Activated CD4-positive, alpha-beta T cell treated with anti-CD3 and anti-CD28 coated beads, Interleukin-2, amount 10 ng/mL, durations not matched to agents 7 days and 5 days (primary cell): ENCODE measurements around the gene CUL9. TPM values are rescaled to one million over a fixed set of nuclear protein-coding genes. Genes with fewer than 3 reads are reported as not detected.

Experiments
- CTCF ChIA-PET: fragments of 350-600 bp; sonication (Branson Sonifier 250); formaldehyde crosslinking; loops from one replicate; lab custom pipeline; 2021; ENCODE audit warnings: antibody characterized with exemption; lab: Charles Lee
- POLR2A ChIA-PET: fragments of 350-600 bp; sonication (Branson Sonifier 250); formaldehyde crosslinking; loops from one replicate; lab custom pipeline; 2021; ENCODE audit warnings: antibody characterized with exemption; lab: Charles Lee
- DNase-seq: peaks from one replicate; pipeline ENCODE4 v3.0.0-alpha.2; 2020
- H3K27ac Mint-ChIP-seq: one replicate; pipeline ENCODE4 v1.8.0; 2021; ENCODE audit warnings: mild to moderate bottlenecking, moderate library complexity, mixed read lengths
- H3K27me3 Mint-ChIP-seq: one replicate; pipeline ENCODE4 v1.8.0; 2021; ENCODE audit warnings: mixed read lengths
- H3K36me3 Mint-ChIP-seq: one replicate; pipeline ENCODE4 v1.8.0; 2021; ENCODE audit warnings: low read depth, mixed read lengths
- H3K4me1 Mint-ChIP-seq: one replicate; pipeline ENCODE4 v1.8.0; 2021; ENCODE audit warnings: mixed read lengths
- H3K4me3 Mint-ChIP-seq: one replicate; pipeline ENCODE4 v1.8.0; 2021; ENCODE audit warnings: mild to moderate bottlenecking, moderate library complexity, mixed read lengths
- H3K9me3 Mint-ChIP-seq: one replicate; pipeline ENCODE4 v1.8.0; 2021; ENCODE audit warnings: mixed read lengths
- total RNA-seq, 2 experiments: library from RNA; stranded (reverse); gene quantifications; one replicate each; pipeline ENCODE4 v1.2.3, GENCODE V29; 2021

Gene CUL9
- total RNA-seq, 2 experiments from 2014 or later = 57.8 to 60.7 TPM

GRCh38 chr6:43175676-43176422, 6.1 kb upstream of the CUL9 start:
- no peak for DNase-seq
- Mint-ChIP-seq H3K27ac (peak overlapping the region; percentile 2), H3K27me3 (no peaks in the 10 kb centered on the region), H3K9me3 (no peaks in the 10 kb centered on the region), H3K36me3 (peaks cover 45% of the 10 kb centered on the region), H3K4me1 (peaks cover 39% of the 10 kb centered on the region), H3K4me3 (no peak overlapping the region)
- CTCF ChIA-PET = interaction anchor here (0.7 to 2.9 kb wide), 4 partner anchors 53 to 238 kb away, joined by 3 to 15 read pairs (median 4); partner anchors contain the start of gene DNPH1
- POLR2A ChIA-PET = interaction anchor here (0.7 kb wide), 1 partner anchor 200 kb away, joined by 3 read pairs; no protein-coding TSS in a partner anchor

- no peaks in the 10 kb centered on the region for H3K9me3 Mint-ChIP-seq
- H3K4me3 Mint-ChIP-seq = no peak overlapping the region
- H3K4me1 Mint-ChIP-seq = peaks cover 42% of the 10 kb centered on the region
- DNase-seq = no peak
- POLR2A ChIA-PET = interaction anchor here (0.7 kb wide), 1 partner anchor 200 kb away, joined by 3 read pairs; no protein-coding TSS in a partner anchor
- peak overlapping the region; percentile 2 for H3K27ac Mint-ChIP-seq
- CTCF ChIA-PET = interaction anchor here (1.4 kb wide), 1 partner anchor 53 kb away, joined by 4 read pairs; the partner anchor contains the start of gene DNPH1
- peaks cover 45% of the 10 kb centered on the region for H3K36me3 Mint-ChIP-seq
- no peaks in the 10 kb centered on the region for H3K27me3 Mint-ChIP-seq
Observed at GRCh38 chr6:43176423-43176786, 5.6 kb upstream of the CUL9 start.

- no peak for DNase-seq
- POLR2A ChIA-PET = no interaction called here
- peaks cover 46% of the 10 kb centered on the region for H3K4me1 Mint-ChIP-seq
- no peak overlapping the region for H3K4me3 Mint-ChIP-seq
- no peaks in the 10 kb centered on the region for H3K27me3 Mint-ChIP-seq
- peaks cover 41% of the 10 kb centered on the region for H3K36me3 Mint-ChIP-seq
- CTCF ChIA-PET = interaction anchor here (0.6 kb wide), 1 partner anchor 189 kb away, joined by 3 read pairs; no protein-coding TSS in a partner anchor
- H3K9me3 Mint-ChIP-seq = no peaks in the 10 kb centered on the region
- no peak overlapping the region for H3K27ac Mint-ChIP-seq
Observed at GRCh38 chr6:43178150-43178549, 3.8 kb upstream of the CUL9 start.

- Mint-ChIP-seq H3K27ac (no peak overlapping the region), H3K27me3 (no peaks in the 10 kb centered on the region), H3K36me3 (peaks cover 45% of the 10 kb centered on the region), H3K4me1 (peaks cover 45% of the 10 kb centered on the region), H3K9me3 (no peaks in the 10 kb centered on the region), H3K4me3 (no peak overlapping the region)
- ChIA-PET CTCF (interaction anchor here (1.4 kb wide), 1 partner anchor 8 kb away, joined by 4 read pairs; no protein-coding TSS in a partner anchor), POLR2A (no interaction called here)
- no peak for DNase-seq
Observed at GRCh38 chr6:43178951-43179830, 2.8 kb upstream of the CUL9 start.

GRCh38 chr6:43180058-43180457, 1.9 kb upstream of the CUL9 start:
- Mint-ChIP-seq H3K36me3 (peaks cover 44% of the 10 kb centered on the region), H3K4me1 (peaks cover 47% of the 10 kb centered on the region), H3K9me3 (no peaks in the 10 kb centered on the region), H3K27me3 (no peaks in the 10 kb centered on the region), H3K4me3 (no peak overlapping the region), H3K27ac (no peak overlapping the region)
- ChIA-PET POLR2A (no interaction called here), CTCF (interaction anchor here (0.5 to 1.4 kb wide), 2 partner anchors 8 to 10 kb away, joined by 3 to 4 read pairs; no protein-coding TSS in a partner anchor)
- no peak for DNase-seq

- H3K4me1 Mint-ChIP-seq = peaks cover 47% of the 10 kb centered on the region
- DNase-seq = no peak
- peaks cover 35% of the 10 kb centered on the region for H3K36me3 Mint-ChIP-seq
- CTCF ChIA-PET = interaction anchor here (0.8 to 1.4 kb wide), 3 partner anchors 9 to 48 kb away, joined by 3 to 4 read pairs (median 3); partner anchors contain the start of gene DNPH1
- H3K27me3 Mint-ChIP-seq = no peaks in the 10 kb centered on the region
- H3K9me3 Mint-ChIP-seq = no peaks in the 10 kb centered on the region
- POLR2A ChIA-PET = no interaction called here
- peak overlapping the region; percentile 77 for H3K27ac Mint-ChIP-seq
- H3K4me3 Mint-ChIP-seq = peak overlapping the region; percentile 21
Observed at GRCh38 chr6:43180985-43181384, 1.0 kb upstream of the CUL9 start.

GRCh38 chr6:43181621-43181941, 415 bp upstream of the CUL9 start:
- Mint-ChIP-seq H3K9me3 (no peaks in the 10 kb centered on the region), H3K36me3 (peaks cover 35% of the 10 kb centered on the region), H3K27me3 (no peaks in the 10 kb centered on the region), H3K27ac (peak overlapping the region; percentile 77), H3K4me3 (peak overlapping the region; percentile 95), H3K4me1 (peaks cover 49% of the 10 kb centered on the region)
- ChIA-PET CTCF (interaction anchor here (1.3 to 1.5 kb wide), 3 partner anchors 9 to 48 kb away, joined by 3 to 6 read pairs (median 4); partner anchors contain the start of gene DNPH1), POLR2A (no interaction called here)
- DNase-seq = no peak

- Mint-ChIP-seq H3K4me3 (peak overlapping the region; percentile 95), H3K36me3 (peaks cover 29% of the 10 kb centered on the region), H3K27ac (peak overlapping the region; percentile 54), H3K27me3 (no peaks in the 10 kb centered on the region), H3K9me3 (no peaks in the 10 kb centered on the region), H3K4me1 (peaks cover 50% of the 10 kb centered on the region)
- CTCF ChIA-PET = interaction anchor here (1.0 to 1.8 kb wide), 3 partner anchors 9 to 19 kb away, joined by 3 to 5 read pairs (median 3); no protein-coding TSS in a partner anchor
- DNase-seq = no peak
- POLR2A ChIA-PET = no interaction called here
Observed at GRCh38 chr6:43183441-43183840, 1.4 kb downstream of the CUL9 start.

GRCh38 chr6:43184268-43184985, 2.4 kb downstream of the CUL9 start:
- peak overlapping the region; percentile 78 for H3K27ac Mint-ChIP-seq
- CTCF ChIA-PET = interaction anchor here (1.0 to 1.8 kb wide), 2 partner anchors 10 to 17 kb away, joined by 3 read pairs; no protein-coding TSS in a partner anchor
- peaks cover 23% of the 10 kb centered on the region for H3K36me3 Mint-ChIP-seq
- no peaks in the 10 kb centered on the region for H3K9me3 Mint-ChIP-seq
- POLR2A ChIA-PET = interaction anchor here (0.6 kb wide), 1 partner anchor 68 kb away, joined by 3 read pairs; no protein-coding TSS in a partner anchor
- H3K4me3 Mint-ChIP-seq = no peak overlapping the region
- no peaks in the 10 kb centered on the region for H3K27me3 Mint-ChIP-seq
- H3K4me1 Mint-ChIP-seq = peaks cover 50% of the 10 kb centered on the region
- DNase-seq = no peak

- CTCF ChIA-PET = interaction anchor here (1.8 kb wide), 1 partner anchor 16 kb away, joined by 3 read pairs; no protein-coding TSS in a partner anchor
- peak; percentile 61 for DNase-seq
- Mint-ChIP-seq H3K27me3 (no peaks in the 10 kb centered on the region), H3K9me3 (no peaks in the 10 kb centered on the region), H3K4me1 (peaks cover 50% of the 10 kb centered on the region), H3K27ac (peak overlapping the region; percentile 71), H3K4me3 (peak overlapping the region; percentile 5), H3K36me3 (peaks cover 28% of the 10 kb centered on the region)
- POLR2A ChIA-PET = no interaction called here
Observed at GRCh38 chr6:43185391-43185985, 3.5 kb downstream of the CUL9 start.

- Mint-ChIP-seq H3K4me3 (no peak overlapping the region), H3K36me3 (peaks cover 31% of the 10 kb centered on the region), H3K4me1 (peaks cover 51% of the 10 kb centered on the region), H3K9me3 (no peaks in the 10 kb centered on the region), H3K27me3 (no peaks in the 10 kb centered on the region), H3K27ac (peak overlapping the region; percentile 71)
- DNase-seq = no peak
- POLR2A ChIA-PET = no interaction called here
- CTCF ChIA-PET = no interaction called here
Observed at GRCh38 chr6:43186019-43186418, 4.0 kb downstream of the CUL9 start.
